Gastrocnemius medialis (tissue), 4 donors: ENCODE data around the gene R3HDM2. TPM values are rescaled to one million over a fixed set of nuclear protein-coding genes. Genes with fewer than 3 reads are reported as not detected.
A peak's percentile ranks its signal among the peaks of the same experiment; 100 is the strongest.

Source experiments
- ATAC-seq, 2 donors: fragments of 150-250 bp; one replicate each; pipeline ENCODE4 v1.9.1; 2016
- DNase-seq, 2 donors: peaks; one replicate each; pipeline ENCODE4 v3.0.0-alpha.2; 2019
- H3K27ac ChIP-seq, 4 donors: fragments of 200-600 bp; sonication (generic); 1 replicate in 1 of 4; 2 replicates in 3 of 4; pipeline ENCODE4 v1.5.1; 2016 to 2018; ENCODE audit warnings: mild to moderate bottlenecking in 2 of 4, moderate library complexity in 1 of 4
- H3K27me3 ChIP-seq, 3 donors: fragments of 200-600 bp; sonication (generic) in 2 of 3; 1 replicate in 1 of 3; 2 replicates in 2 of 3; pipeline versions ENCODE4 v1.5.1 to v1.6.0; 2016 to 2019; ENCODE audit warnings: mild to moderate bottlenecking in 1 of 3, moderate library complexity in 1 of 3
- H3K36me3 ChIP-seq, 2 donors: fragments of 200-600 bp; sonication (generic) in 1 of 2; one replicate each; pipeline ENCODE4 v1.5.1; 2017 to 2018
- H3K4me1 ChIP-seq, 2 donors: fragments of 200-600 bp; sonication (generic) in 1 of 2; one replicate each; pipeline ENCODE4 v1.5.1; 2016 to 2017; ENCODE audit warnings: mild to moderate bottlenecking in 2 of 2
- H3K4me3 ChIP-seq, 4 donors: fragments of 200-600 bp; sonication (generic) in 3 of 4; 1 replicate in 1 of 4; 2 replicates in 3 of 4; pipeline ENCODE4 v1.5.1; 2016 to 2019; ENCODE audit warnings: mild to moderate bottlenecking in 2 of 4
- H3K9me3 ChIP-seq, 3 donors: fragments of 200-600 bp; sonication (generic) in 2 of 3; 1 replicate in 1 of 3; 2 replicates in 2 of 3; pipeline ENCODE4 v1.5.1; 2016 to 2019
- POLR2A ChIP-seq, 2 donors: fragments of 450-650 bp; IDR thresholded peaks; one replicate each; pipeline ENCODE4 v1.6.1; 2017; ENCODE audit warnings: antibody characterized with exemption in 2 of 2, mild to moderate bottlenecking in 2 of 2, moderate library complexity in 2 of 2
- in situ Hi-C, 4 donors: fragments of 200-750 bp; cut with MboI; loops; one replicate each; pipeline versions ENCODE4 v1.15.0 to v1.8.0; 2017; ENCODE audit warnings: low sequenced_read_pairs in 4 of 4
- intact Hi-C: fragments of 100-400 bp; cut with DNase I; formaldehyde crosslinking; loops from one replicate; pipeline ENCODE4 v1.15.1; 2023; ENCODE audit warnings: low total_unique reads
- total RNA-seq, 4 donors: library from RNA; depleted of rRNA; stranded (reverse); fragments of >200 nt; gene quantifications; one replicate each; pipeline versions ENCODE4 v1.1.0 to v1.2.3, GENCODE V29; 2016
- TF ChIP-seq, protein P1 (sequence below), 5 experiments: fragments of 450-650 bp in 3 of 5; fragments of 200-600 bp in 2 of 5; sonication (generic) in 2 of 5; IDR thresholded peaks in 4 of 5; conservative IDR thresholded peaks in 1 of 5; 1 replicate in 4 of 5; 2 replicates in 1 of 5; pipeline ENCODE4 v1.5.1; 2016 to 2019; ENCODE audit warnings: antibody characterized with exemption in 5 of 5, mild to moderate bottlenecking in 3 of 5, moderate library complexity in 3 of 5

Gene R3HDM2
- total RNA-seq, 4 donors from 2014 or later, result 24.1 to 27.1 (median 25.6) TPM

DNA sequence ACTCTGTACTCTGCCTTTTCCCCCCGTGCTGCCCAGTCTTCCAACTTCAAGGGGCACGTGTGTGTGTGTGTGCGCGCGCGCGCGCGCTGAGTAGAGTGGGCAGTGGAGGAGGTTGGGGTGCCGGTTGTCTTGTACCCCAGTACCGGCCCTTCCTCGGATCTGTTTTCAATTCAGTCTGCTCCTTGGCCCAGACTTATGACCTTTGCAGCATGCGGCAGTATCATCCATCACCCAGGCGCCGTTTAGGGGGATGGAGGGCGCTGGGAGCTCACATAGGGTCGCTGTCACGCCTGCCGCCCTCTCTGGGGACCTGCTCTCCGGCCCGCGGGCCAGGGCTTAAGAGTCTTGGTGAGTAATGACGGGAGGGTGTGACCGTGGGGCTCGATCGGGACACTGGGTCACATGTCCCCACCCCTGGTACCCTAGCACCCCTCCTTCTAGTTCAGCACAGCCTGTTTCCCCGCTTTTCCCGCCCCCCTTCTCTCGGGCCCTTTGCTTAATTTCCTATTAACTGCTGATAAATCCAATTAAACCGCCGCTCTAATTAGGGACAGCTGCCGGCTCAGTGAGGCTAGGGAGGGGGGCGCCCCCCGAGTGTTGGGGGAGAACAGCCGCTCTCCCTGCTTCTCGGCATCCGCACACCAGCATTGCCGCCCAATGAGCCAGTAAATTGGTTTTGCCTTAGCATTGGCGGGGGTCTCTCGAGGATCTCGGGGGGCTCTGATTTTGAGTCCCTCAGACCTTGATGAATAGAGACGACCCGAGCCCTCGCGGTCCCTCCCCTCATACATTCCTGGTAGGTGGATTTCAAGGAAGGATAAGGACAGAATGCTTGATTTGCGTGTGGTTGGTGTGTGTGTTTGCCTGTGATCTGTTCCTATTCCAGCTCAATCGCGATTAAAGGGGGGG is 189.2 kb downstream of the R3HDM2 start:
- peak in 1 of 2 donors; percentile 47 for DNase-seq
- Histone ChIP-seq H3K4me1 (peaks cover 53 to 69% of the 10 kb centered on the region in 2 donors), H3K4me3 (no peak overlapping the region), H3K27me3 (peaks cover 10 to 17% (median 16%) of the 10 kb centered on the region in 3 donors), H3K36me3 (peaks cover 0 to 22% of the 10 kb centered on the region in 2 donors), H3K27ac (peak overlapping the region; percentile 26 to 91 (median 77)), H3K9me3 (no peaks in the 10 kb centered on the region)
- ATAC-seq, result peak in 1 of 2 donors; percentile 3
- intact Hi-C loops (loop anchor here (2.0 kb wide), 2 partner anchors 21 to 211 kb away; no protein-coding TSS in a partner anchor), in situ Hi-C loops (loop anchor here in 1 of 4 donors (10.0 kb wide), 1 partner anchor 193 kb away; the partner anchor contains the start of genes INHBC and R3HDM2)
- TF ChIP-seq, protein P1, sequence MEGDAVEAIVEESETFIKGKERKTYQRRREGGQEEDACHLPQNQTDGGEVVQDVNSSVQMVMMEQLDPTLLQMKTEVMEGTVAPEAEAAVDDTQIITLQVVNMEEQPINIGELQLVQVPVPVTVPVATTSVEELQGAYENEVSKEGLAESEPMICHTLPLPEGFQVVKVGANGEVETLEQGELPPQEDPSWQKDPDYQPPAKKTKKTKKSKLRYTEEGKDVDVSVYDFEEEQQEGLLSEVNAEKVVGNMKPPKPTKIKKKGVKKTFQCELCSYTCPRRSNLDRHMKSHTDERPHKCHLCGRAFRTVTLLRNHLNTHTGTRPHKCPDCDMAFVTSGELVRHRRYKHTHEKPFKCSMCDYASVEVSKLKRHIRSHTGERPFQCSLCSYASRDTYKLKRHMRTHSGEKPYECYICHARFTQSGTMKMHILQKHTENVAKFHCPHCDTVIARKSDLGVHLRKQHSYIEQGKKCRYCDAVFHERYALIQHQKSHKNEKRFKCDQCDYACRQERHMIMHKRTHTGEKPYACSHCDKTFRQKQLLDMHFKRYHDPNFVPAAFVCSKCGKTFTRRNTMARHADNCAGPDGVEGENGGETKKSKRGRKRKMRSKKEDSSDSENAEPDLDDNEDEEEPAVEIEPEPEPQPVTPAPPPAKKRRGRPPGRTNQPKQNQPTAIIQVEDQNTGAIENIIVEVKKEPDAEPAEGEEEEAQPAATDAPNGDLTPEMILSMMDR (IDR thresholded peaks at IDR 0.05 in 4 of 5, conservative IDR thresholded peaks at IDR 0.05 in 1 of 5), result no peak
- TF ChIP-seq POLR2A (IDR thresholded peaks at IDR 0.05), result no peak

GRCh38 chr12:57240926-57241401 is 189.9 kb downstream of the R3HDM2 start:
- peak in 1 of 2 donors; percentile 51 for DNase-seq
- in situ Hi-C loops (loop anchor here in 1 of 4 donors (10.0 kb wide), 1 partner anchor 194 kb away; the partner anchor contains the start of genes INHBC and R3HDM2), intact Hi-C loops (loop anchor here (2.0 kb wide), 1 partner anchor 22 kb away; no protein-coding TSS in a partner anchor)
- TF ChIP-seq, protein P1 (IDR thresholded peaks at IDR 0.05 in 4 of 5, conservative IDR thresholded peaks at IDR 0.05 in 1 of 5), result peak in 1 of 5 experiments; percentile 14
- TF ChIP-seq POLR2A (IDR thresholded peaks at IDR 0.05), result no peak
- Histone ChIP-seq H3K4me1 (peaks cover 46 to 64% of the 10 kb centered on the region in 2 donors), H3K9me3 (no peaks in the 10 kb centered on the region), H3K27ac (peak overlapping the region; percentile 14 to 82 (median 32)), H3K36me3 (peaks cover 0 to 16% of the 10 kb centered on the region in 2 donors), H3K27me3 (peaks cover 16 to 21% (median 19%) of the 10 kb centered on the region in 3 donors), H3K4me3 (peak overlapping the region; percentile 57 to 76 (median 62))
- peak in 1 of 2 donors; percentile 13 for ATAC-seq

GRCh38 chr12:57240066-57240921 is 190.5 kb downstream of the R3HDM2 start:
- intact Hi-C loops (loop anchor here (2.0 kb wide), 1 partner anchor 23 kb away; no protein-coding TSS in a partner anchor), in situ Hi-C loops (loop anchor here in 1 of 4 donors (10.0 kb wide), 1 partner anchor 195 kb away; the partner anchor contains the start of genes INHBC and R3HDM2)
- peak; percentile 4 to 5 for ATAC-seq
- TF ChIP-seq POLR2A (IDR thresholded peaks at IDR 0.05), result no peak
- TF ChIP-seq, protein P1 (IDR thresholded peaks at IDR 0.05 in 4 of 5, conservative IDR thresholded peaks at IDR 0.05 in 1 of 5), result peak in 3 of 5 experiments; percentile 6 to 10 (median 8)
- peak overlapping the region; percentile 57 to 76 (median 62) for H3K4me3 ChIP-seq
- peaks cover 19 to 21% (median 21%) of the 10 kb centered on the region in 3 donors for H3K27me3 ChIP-seq
- H3K9me3 ChIP-seq, result no peaks in the 10 kb centered on the region
- DNase-seq, result peak in 1 of 2 donors; percentile 54
- H3K4me1 ChIP-seq, result peaks cover 46 to 61% of the 10 kb centered on the region in 2 donors
- peak overlapping the region; percentile 57 to 82 (median 58) for H3K27ac ChIP-seq
- peaks cover 0 to 16% of the 10 kb centered on the region in 2 donors for H3K36me3 ChIP-seq
